Fibroblast of skin of scalp (primary cell): ENCODE results near the gene AASS. TPM values are rescaled to one million over a fixed set of nuclear protein-coding genes. Genes with fewer than 3 reads are reported as not detected.
"Not testable (repeated sequence)": the region's sequence is repeated elsewhere in the genome, so short reads cannot be mapped to it uniquely, and the experiment has no call there.

ENCODE experiments used
- DNase-seq: peaks from one replicate; pipeline ENCODE4 v3.0.0-alpha.2; 2013
- polyA plus RNA-seq, 2 experiments: library from polyadenylated mRNA; unstranded; fragments of 120-200 nt; gene quantifications; one replicate each; pipeline ENCODE4 v1.2.1, GENCODE V29; 2013; ENCODE audit not compliant: insufficient read length in 2 of 2

The AASS gene
- polyA plus RNA-seq (2013, experiment 1 of 2; ENCODE audit: insufficient read length), result 10.3 TPM
- 10.8 TPM for polyA plus RNA-seq (2013, experiment 2 of 2; ENCODE audit: insufficient read length)

GRCh38 chr7:122143751-122144711 is at the start of gene AASS:
Gene AASS (minus strand): TSS chr7:122144249. CDS start chr7:122133726, 10,523 bp downstream.
- peak; percentile 96 for DNase-seq

GRCh38 chr7:122188785-122189184 is 44.7 kb upstream of the AASS start:
- no peak for DNase-seq

GRCh38 chr7:122183106-122183505 is 39.1 kb upstream of the AASS start:
- DNase-seq, result no peak

GRCh38 chr7:122182081-122182480 is 38.0 kb upstream of the AASS start:
- no peak for DNase-seq

DNA sequence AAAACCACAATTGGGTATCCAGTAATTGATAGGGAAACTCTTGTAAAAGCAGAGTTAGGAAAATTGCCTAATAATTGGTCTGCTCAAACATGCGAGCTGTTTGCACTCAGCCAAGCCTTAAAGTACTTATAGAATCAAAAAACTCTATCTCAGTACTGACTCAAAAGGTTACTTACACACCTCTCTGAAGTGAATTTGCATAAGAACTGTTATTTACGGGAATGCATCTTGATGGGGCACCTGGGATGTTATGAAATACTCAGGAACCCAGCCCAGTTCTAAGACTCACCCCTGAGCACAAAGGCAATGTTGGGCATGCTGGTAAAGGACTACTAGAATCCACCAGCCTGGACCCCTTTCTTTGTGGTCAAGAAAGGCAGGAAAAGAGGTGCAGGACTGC is 28.1 kb upstream of the AASS start:
- DNase-seq, result not testable (repeated sequence)

GRCh38 chr7:122166740-122167139 is 22.7 kb upstream of the AASS start:
- peak; percentile 53 for DNase-seq

DNA sequence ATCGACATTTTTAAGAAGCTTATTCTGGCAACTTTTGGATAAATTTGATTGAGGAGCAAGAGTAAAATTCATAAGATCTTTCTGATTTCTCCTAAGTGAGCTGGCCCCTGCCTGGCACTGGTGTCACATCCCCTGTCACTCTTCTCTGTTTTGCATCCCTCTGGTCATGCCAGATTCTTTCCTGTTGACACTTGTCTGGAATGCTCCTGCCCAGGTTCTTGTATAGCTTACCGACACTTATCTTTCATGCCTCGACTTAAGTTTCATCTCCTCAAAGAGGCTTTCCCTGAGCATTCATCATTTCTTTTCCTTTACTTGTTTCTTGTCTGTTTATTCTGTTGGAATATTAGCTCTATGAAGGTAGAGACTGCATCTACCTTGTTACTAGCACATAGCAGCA is 22.2 kb upstream of the AASS start:
- no peak for DNase-seq

- DNase-seq, result no peak
Measured at GRCh38 chr7:122161628-122162027, 17.6 kb upstream of the AASS start.

DNA sequence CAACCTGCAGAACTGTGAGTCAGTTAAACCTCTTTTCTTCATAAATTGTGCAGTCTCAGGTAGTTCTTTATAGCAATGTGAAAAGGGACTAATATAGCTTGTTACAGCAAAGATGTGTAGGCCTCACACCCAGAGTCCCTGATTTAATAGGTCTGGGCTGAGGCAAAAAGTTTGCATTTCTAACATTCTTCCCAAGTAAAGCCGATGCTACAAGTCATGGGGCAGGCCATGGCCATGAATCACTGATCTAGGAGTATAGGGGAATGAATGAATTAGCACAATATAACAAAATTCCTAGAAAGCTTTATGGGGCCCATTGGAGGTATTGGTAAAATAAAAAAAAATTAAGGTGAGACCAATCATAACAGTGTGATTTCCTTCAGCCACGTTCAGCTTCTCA is 11.5 kb upstream of the AASS start:
- peak; percentile 7 for DNase-seq

DNA sequence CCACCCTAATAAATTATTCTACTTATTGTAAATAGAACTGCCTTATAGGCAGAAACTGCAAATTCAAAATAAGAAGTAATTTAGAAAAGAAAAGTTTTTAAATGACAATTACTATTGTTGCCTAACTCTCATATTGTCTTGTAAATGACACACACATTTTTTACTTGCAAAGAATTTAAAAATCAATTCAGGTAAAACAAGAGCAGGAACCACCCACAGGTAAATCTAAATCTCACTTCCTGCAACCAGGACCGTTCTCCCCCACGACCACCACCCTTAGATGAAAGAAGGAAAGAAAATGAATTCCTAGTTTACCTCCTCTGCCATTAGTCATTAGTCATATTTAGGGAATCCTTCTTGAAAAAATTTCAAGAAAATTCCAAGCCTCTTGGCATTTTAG is 4.8 kb upstream of the AASS start:
- DNase-seq, result no peak

GRCh38 chr7:122148081-122148480 is 4.0 kb upstream of the AASS start:
- no peak for DNase-seq

DNA sequence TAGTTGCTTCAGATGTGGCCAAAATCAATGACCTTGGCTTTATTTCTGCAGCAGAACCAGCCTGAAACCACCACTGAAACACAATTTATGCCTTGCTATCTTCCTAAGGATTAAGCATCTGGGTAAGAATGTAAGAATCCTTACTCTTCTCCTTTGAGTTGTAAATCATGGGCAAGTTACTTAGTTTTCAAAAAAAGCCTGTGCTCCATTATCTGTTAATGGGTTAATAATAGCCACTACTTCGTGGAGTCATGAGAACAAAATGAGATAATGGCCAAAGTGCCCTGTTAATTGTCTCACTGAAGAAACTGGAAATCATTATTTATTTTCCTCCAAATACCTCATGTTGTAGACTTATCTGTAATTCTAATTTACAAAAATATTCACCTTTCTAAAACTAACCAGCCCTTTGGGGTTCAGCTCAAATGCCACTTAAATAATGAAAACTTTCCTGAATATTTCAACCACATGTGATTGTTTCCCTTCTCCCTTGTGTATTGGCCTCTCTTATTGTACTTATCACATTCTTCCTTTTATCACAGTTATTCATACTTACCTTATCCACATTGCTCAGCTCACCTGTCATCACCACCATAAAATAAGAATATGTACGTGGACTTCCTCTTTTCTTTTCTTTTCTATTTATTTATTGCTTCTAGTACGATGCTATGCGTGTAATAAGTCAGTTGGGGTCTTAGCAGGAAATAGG is 2.0 kb upstream of the AASS start:
- DNase-seq, result no peak

DNA sequence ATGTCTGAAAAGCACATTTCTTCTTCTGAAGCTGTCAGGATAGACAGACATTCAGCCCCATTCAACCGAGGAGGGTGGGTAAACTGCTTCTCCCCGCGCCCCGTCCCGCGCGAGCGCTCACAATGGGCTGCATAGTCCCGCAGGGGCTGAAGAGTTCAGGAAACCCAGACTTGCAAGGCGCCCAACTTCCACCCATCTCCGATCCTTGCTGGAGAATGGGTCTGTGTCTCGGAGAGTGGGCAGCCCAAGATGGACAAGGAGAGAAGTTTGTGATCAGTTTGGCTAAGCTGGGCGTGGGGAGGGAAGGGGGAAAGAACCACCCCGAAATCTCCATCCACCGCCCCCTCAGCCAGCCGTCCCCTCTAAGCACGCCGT is 686 bp downstream of the AASS start:
- DNase-seq, result peak; percentile 12

DNA sequence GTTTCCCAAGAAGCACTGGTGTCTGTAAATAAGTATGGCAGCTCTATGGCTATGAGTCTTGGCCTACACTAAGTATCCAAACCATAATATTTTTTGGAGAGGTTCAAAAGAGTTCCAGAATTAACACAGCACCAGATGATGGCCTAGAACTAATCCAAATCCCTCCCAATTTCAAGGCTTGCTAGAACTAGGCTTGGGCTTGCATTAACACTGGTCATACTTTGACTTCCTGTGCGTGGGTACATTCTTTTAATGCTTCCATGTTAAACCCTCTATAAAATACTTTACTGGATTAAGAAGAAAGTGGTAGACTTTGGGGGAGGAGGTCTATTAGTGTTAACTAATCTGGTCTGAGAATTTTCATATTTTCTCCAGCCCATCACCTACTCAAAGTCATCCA is 3.1 kb downstream of the AASS start:
- no peak for DNase-seq

- peak; percentile 67 for DNase-seq
Measured at GRCh38 chr7:122137251-122138077, 6.6 kb downstream of the AASS start.

GRCh38 chr7:122136639-122137245 is 7.3 kb downstream of the AASS start:
- peak; percentile 9 for DNase-seq

DNA sequence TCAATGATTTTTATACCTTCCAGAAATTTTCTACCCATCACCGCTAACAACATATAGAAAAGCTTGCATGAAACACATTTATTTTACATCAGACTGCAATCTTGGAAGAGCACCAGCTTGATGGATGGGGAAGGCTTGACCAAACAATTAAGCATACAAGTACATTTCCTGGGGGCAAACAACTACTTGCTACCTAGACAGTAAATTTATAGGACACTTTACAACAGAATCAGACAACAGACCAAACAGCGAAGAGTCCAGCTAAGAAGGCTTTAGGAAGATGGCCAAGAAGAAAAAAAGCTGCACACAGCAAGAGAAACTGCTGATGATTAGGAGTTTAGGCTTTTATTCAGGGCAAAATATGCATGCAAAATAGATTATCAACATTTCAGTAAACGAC is 8.0 kb downstream of the AASS start:
- DNase-seq, result no peak

- no peak for DNase-seq
Measured at GRCh38 chr7:122135275-122135674, 8.8 kb downstream of the AASS start.

GRCh38 chr7:122134793-122135192 is 9.3 kb downstream of the AASS start:
- DNase-seq, result not testable (repeated sequence)

DNA sequence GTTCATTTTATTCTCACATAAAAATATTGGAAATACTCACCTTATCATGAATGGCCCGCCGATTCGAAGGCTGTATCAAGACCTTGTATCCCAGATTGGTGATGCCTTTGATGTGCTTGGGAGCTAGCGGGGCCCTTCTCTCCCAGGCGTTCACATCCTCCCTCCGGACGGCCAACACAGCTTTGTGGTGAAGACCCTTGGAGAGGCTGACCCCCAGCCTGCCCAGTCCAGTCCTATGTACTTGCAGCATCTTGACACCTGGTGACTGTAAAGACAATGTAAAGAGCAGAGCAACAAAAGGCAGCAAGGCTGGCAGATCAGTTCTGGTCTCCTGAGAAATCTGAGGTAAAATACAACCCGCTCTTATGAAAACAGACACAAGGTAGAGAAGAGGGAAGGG is 10.6 kb downstream of the AASS start:
- no peak for DNase-seq

GRCh38 chr7:122132341-122132740 is 11.7 kb downstream of the AASS start:
- peak; percentile 70 for DNase-seq

- DNase-seq, result peak; percentile 24
Measured at GRCh38 chr7:122123746-122124145, 20.3 kb downstream of the AASS start.
